ENCODE data around the gene MYMX.

The MYMX gene

DNA sequence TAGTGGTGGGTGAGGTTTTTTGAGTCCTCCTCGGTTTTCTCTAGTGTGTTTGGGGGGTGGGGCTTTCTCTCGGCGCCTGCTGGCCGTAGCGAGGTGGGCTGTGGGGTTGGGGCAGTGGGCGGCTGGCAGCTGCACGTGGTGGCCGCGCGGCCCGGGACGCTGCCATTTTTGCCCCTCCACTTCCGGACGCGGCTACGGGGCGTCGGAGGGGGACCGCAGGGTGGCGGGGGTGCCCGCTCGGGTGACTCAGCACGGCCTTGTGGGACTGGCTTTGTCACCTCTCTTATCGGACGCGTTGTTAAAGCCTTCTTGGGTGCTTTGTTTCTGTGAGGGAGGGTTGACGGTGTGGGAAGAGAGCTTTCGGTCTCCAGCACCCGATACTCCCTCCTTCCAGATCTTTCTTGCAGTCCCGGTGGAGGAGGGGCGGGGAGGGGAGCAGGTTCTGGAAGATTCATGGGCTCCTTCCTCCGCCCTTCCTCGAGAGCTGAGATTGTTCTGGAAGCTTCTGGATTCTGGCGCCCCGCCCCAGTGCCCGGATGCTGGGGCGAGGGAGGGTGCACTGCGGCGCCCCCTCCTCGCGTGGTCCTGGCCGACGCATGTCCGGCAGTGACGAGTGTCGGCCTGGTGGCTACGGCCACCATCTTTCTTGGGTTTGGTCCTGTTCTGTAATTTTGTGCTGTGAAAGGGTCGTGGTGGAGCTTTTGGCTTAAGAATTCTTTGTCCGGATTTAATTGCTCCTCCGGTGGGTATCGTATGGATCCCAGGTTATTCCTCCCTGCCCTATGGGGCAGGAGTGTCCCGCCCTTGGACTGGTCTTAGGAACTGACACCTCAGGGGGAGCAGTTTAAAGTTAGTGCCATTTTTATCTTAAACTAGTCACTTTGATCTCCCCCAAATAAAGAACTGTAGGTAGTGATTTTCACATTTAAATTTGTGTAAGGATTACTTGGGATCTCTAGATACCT is 30.9 kb downstream of the MYMX start:
- H3K27ac Mint-ChIP-seq: peak overlapping the region; percentile 98
- peak; percentile 64 for DNase-seq
- peaks cover 8% of the 10 kb centered on the region for H3K27me3 Mint-ChIP-seq (ENCODE audit: low read depth, poor library complexity)
- H3K4me3 Mint-ChIP-seq: peak overlapping the region; percentile 98
- H3K9me3 Mint-ChIP-seq: no peaks in the 10 kb centered on the region
- TF ChIP-seq, protein P1, sequence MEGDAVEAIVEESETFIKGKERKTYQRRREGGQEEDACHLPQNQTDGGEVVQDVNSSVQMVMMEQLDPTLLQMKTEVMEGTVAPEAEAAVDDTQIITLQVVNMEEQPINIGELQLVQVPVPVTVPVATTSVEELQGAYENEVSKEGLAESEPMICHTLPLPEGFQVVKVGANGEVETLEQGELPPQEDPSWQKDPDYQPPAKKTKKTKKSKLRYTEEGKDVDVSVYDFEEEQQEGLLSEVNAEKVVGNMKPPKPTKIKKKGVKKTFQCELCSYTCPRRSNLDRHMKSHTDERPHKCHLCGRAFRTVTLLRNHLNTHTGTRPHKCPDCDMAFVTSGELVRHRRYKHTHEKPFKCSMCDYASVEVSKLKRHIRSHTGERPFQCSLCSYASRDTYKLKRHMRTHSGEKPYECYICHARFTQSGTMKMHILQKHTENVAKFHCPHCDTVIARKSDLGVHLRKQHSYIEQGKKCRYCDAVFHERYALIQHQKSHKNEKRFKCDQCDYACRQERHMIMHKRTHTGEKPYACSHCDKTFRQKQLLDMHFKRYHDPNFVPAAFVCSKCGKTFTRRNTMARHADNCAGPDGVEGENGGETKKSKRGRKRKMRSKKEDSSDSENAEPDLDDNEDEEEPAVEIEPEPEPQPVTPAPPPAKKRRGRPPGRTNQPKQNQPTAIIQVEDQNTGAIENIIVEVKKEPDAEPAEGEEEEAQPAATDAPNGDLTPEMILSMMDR (IDR thresholded peaks at IDR 0.05): no peak
- H3K36me3 Mint-ChIP-seq (ENCODE audit: low read depth): peaks cover 45% of the 10 kb centered on the region
- peaks cover 52% of the 10 kb centered on the region for H3K4me1 Mint-ChIP-seq

DNA sequence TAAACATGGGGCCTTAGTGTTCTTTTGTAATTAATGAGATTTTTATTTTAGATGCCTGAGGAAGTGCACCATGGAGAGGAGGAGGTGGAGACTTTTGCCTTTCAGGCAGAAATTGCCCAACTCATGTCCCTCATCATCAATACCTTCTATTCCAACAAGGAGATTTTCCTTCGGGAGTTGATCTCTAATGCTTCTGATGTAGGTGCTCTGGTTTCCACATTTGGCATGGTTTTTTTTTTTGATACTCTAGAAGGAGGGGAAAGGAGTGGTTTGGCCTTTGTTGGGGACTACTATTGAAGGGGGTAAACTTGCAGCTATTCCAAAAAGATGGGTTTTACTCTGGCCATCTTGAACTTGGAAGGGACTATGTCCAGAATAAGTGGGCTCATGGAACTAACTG is 31.9 kb downstream of the MYMX start:
- Mint-ChIP-seq H3K36me3 (ENCODE audit: low read depth) (peaks cover 55% of the 10 kb centered on the region), H3K27ac (peak overlapping the region; percentile 94), H3K27me3 (ENCODE audit: low read depth, poor library complexity) (peaks cover 11% of the 10 kb centered on the region), H3K4me1 (peaks cover 62% of the 10 kb centered on the region), H3K4me3 (peak overlapping the region; percentile 98), H3K9me3 (no peaks in the 10 kb centered on the region)
- no peak for DNase-seq
- TF ChIP-seq, protein P1 (IDR thresholded peaks at IDR 0.05): no peak

DNA sequence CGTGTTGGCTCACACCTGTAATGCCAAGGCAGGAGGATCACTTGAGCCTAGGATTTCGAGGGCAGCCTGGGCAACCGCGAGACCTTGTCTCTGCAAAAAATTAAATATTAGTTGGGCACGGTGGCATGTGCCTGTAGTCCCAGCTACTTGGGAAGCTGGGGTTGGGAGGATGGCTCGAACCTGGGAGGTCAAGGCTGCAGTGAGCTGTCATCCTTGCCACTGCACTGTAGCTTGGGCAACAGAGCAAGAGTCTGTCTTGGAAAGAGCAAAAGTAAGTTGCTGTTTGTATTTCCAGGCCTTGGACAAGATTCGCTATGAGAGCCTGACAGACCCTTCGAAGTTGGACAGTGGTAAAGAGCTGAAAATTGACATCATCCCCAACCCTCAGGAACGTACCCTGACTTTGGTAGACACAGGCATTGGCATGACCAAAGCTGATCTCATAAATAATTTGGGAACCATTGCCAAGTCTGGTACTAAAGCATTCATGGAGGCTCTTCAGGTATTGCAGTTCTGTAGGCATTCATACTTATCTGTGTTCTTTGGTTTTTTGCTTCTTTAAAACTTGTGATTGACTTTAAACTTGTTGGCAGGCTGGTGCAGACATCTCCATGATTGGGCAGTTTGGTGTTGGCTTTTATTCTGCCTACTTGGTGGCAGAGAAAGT is 32.5 kb downstream of the MYMX start:
- H3K4me3 Mint-ChIP-seq: peak overlapping the region; percentile 98
- no peaks in the 10 kb centered on the region for H3K9me3 Mint-ChIP-seq
- H3K27me3 Mint-ChIP-seq (ENCODE audit: low read depth, poor library complexity): peaks cover 7% of the 10 kb centered on the region
- H3K27ac Mint-ChIP-seq: peak overlapping the region; percentile 95
- peaks cover 67% of the 10 kb centered on the region for H3K4me1 Mint-ChIP-seq
- TF ChIP-seq, protein P1 (IDR thresholded peaks at IDR 0.05): no peak
- peaks cover 59% of the 10 kb centered on the region for H3K36me3 Mint-ChIP-seq (ENCODE audit: low read depth)
- no peak for DNase-seq

DNA sequence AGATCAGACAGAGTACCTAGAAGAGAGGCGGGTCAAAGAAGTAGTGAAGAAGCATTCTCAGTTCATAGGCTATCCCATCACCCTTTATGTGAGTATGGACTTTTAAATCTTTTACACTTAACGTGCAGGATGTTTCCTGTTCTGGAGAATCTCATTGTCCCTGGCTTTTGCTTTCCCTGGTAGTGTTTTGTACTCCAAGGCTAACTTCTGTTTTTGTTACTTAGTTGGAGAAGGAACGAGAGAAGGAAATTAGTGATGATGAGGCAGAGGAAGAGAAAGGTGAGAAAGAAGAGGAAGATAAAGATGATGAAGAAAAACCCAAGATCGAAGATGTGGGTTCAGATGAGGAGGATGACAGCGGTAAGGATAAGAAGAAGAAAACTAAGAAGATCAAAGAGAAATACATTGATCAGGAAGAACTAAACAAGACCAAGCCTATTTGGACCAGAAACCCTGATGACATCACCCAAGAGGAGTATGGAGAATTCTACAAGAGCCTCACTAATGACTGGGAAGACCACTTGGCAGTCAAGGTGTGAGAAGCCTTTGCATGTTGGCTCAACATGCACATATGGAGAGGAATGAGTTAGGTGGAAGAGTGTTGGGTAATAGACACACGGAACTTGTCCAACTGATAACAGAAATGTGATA is 33.5 kb downstream of the MYMX start:
- H3K27ac Mint-ChIP-seq: peak overlapping the region; percentile 18

DNA sequence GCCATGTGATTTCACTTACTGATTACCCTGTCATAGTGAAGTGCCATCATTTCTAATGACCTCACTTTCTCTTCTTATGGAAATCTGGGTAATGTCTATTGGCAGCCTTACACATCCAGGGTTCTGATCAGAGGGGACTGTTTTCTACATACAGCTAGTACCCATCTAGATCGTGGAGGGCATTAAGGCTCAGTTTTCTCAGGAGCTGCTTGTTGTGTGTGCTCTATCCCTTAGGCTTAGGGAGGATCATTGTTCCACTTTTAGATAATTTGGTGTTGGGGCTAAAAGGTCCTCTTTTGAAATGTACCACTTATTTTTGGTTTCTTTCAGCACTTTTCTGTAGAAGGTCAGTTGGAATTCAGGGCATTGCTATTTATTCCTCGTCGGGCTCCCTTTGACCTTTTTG is 34.0 kb downstream of the MYMX start:
- Mint-ChIP-seq H3K4me1 (peaks cover 74% of the 10 kb centered on the region), H3K9me3 (no peaks in the 10 kb centered on the region), H3K36me3 (ENCODE audit: low read depth) (peaks cover 62% of the 10 kb centered on the region), H3K27me3 (ENCODE audit: low read depth, poor library complexity) (peaks cover 7% of the 10 kb centered on the region), H3K4me3 (no peak overlapping the region), H3K27ac (peak overlapping the region; percentile 15)
- DNase-seq: no peak
- TF ChIP-seq, protein P1 (IDR thresholded peaks at IDR 0.05): no peak

More for the DNA sequence above, 33.5 kb downstream of the MYMX start:
- peaks cover 74% of the 10 kb centered on the region for H3K4me1 Mint-ChIP-seq
- peak overlapping the region; percentile 98 for H3K4me3 Mint-ChIP-seq
- H3K9me3 Mint-ChIP-seq: no peaks in the 10 kb centered on the region
- peaks cover 7% of the 10 kb centered on the region for H3K27me3 Mint-ChIP-seq (ENCODE audit: low read depth, poor library complexity)
- TF ChIP-seq, protein P1 (IDR thresholded peaks at IDR 0.05): no peak
- H3K36me3 Mint-ChIP-seq (ENCODE audit: low read depth): peaks cover 62% of the 10 kb centered on the region
- no peak for DNase-seq
